ENCODE data around the gene FNDC11. TPM values are rescaled to one million over a fixed set of nuclear protein-coding genes. Genes with fewer than 3 reads are reported as not detected.

The FNDC11 gene
- total and polyA plus RNA-seq, 2 donors (not counting 3 experiments of a cell fraction or from before 2014, with no cell fraction given): 0.71 to 1.9 TPM

GRCh38 chr20:63556873-63557478 lies 3.0 kb downstream of the FNDC11 start:
- ChIA-PET CTCF (no interaction called here), POLR2A (no interaction called here)
- H3K9me3 ChIP-seq (replicated peaks; ENCODE audit: control insufficient read depth, insufficient read depth, low read length): no peaks in the 10 kb centered on the region
- no peaks in the 10 kb centered on the region for H4K20me1 ChIP-seq (replicated peaks; ENCODE audit: control insufficient read depth, extremely low read depth, insufficient read depth, low read length)
- BruUV-seq (replicated peaks): no TSS peak
- H3K9ac ChIP-seq (replicated peaks; ENCODE audit: extremely low read depth, insufficient read depth, low read length): no peak overlapping the region
- dilution Hi-C loops (cut with MboI; ENCODE audit: extremely low pct_ligation_motif_present, low sequenced_read_pairs): no loop called here
- H3K27me3 ChIP-seq (ENCODE audit: control insufficient read depth in 2 of 2, insufficient read depth in 2 of 2, low read length in 2 of 2): no peaks in the 10 kb centered on the region
- no peaks in the 10 kb centered on the region for H3K4me1 ChIP-seq (ENCODE audit: control insufficient read depth, extremely low read depth, insufficient read depth, low read length)
- no peak overlapping the region for H3K27ac ChIP-seq (ENCODE audit: insufficient read depth, low read depth, low read length)
- no peak overlapping the region for H3K4me2 ChIP-seq (ENCODE audit: insufficient read depth, low read length)
- intact Hi-C loops (cut with micrococcal nuclease): no loop called here
- no peak for DNase-seq (ENCODE audit: low read depth, low spot score)
- no peak for TF ChIP-seq GATA2 (IDR thresholded peaks at IDR 0.05; ENCODE audit: insufficient read depth, insufficient read length, low read depth, low read length)
- TF ChIP-seq FOS (IDR thresholded peaks at IDR 0.05; ENCODE audit: borderline replicate concordance, insufficient read depth, low read length): no peak
- no peak for TF ChIP-seq JUN (IDR thresholded peaks at IDR 0.05; ENCODE audit: borderline replicate concordance, insufficient read depth, insufficient read length, low read depth)
- TF ChIP-seq CTCF (IDR thresholded peaks at IDR 0.05; ENCODE audit: extremely low read depth in 1 of 2, insufficient read depth in 1 of 2, low read depth in 1 of 2, low read length in 2 of 2): no peak
- no peak for TF ChIP-seq EZH2 (IDR thresholded peaks at IDR 0.05; ENCODE audit: borderline replicate concordance, low read depth, low read length, severe bottlenecking)
- TF ChIP-seq POLR2AphosphoS5 (IDR thresholded peaks at IDR 0.05; ENCODE audit: insufficient read depth, low read depth, low read length): no peak
- no peak for TF ChIP-seq MYC (IDR thresholded peaks at IDR 0.05; ENCODE audit: low read depth, low read length)
- no peak for TF ChIP-seq MAX (IDR thresholded peaks at IDR 0.05; ENCODE audit: insufficient read depth, insufficient read length)
- no peak for TF ChIP-seq POLR2A (IDR thresholded peaks at IDR 0.05; ENCODE audit: low read depth, low read length)
- no peak overlapping the region for H2AFZ ChIP-seq (ENCODE audit: low read depth, low read length)
- H3K9me1 ChIP-seq (replicated peaks; ENCODE audit: control insufficient read depth, extremely low read depth, insufficient read depth, low read length): no peaks in the 10 kb centered on the region
- H3K36me3 ChIP-seq (ENCODE audit: control insufficient read depth in 2 of 2, extremely low read depth in 1 of 2, insufficient read depth in 2 of 2, low read length in 2 of 2): peaks cover 0 to 11% of the 10 kb centered on the region in 2 experiments
- H3K79me2 ChIP-seq (ENCODE audit: control insufficient read depth, insufficient read depth, low read length): no peaks in the 10 kb centered on the region
- FAIRE-seq: no peak
- no peak overlapping the region for H3K4me3 ChIP-seq (replicated peaks in 1 of 3; ENCODE audit: insufficient read depth in 1 of 3, low read depth in 1 of 3, low read length in 3 of 3)

Measured in endothelial cell of umbilical vein (primary cell).